Type B pancreatic cell (in vitro differentiated cells): ENCODE measurements around the gene ACMSD. TPM values are rescaled to one million over a fixed set of nuclear protein-coding genes. Genes with fewer than 3 reads are reported as not detected.

ENCODE experiments used
- DNase-seq: peaks from one replicate; pipeline ENCODE4 v3.0.0; 2021; ENCODE audit warnings: mixed read lengths; ENCODE audit not compliant: unreplicated experiment; ENCODE audit errors: extremely low spot score
- H3K27ac Mint-ChIP-seq: 2 replicates; pipeline ENCODE4 v1.8.0; 2021; ENCODE audit warnings: mild to moderate bottlenecking, mixed read lengths
- H3K27me3 Mint-ChIP-seq: 2 replicates; pipeline ENCODE4 v1.8.0; 2021; ENCODE audit warnings: mixed read lengths
- H3K36me3 Mint-ChIP-seq: 2 replicates; pipeline ENCODE4 v1.8.0; 2021; ENCODE audit warnings: mixed read lengths
- H3K4me1 Mint-ChIP-seq: one replicate; pipeline ENCODE4 v1.8.0; 2021; ENCODE audit warnings: mixed read lengths; ENCODE audit not compliant: unreplicated experiment
- H3K4me3 Mint-ChIP-seq: 2 replicates; pipeline ENCODE4 v1.8.0; 2021; ENCODE audit warnings: mild to moderate bottlenecking, mixed read lengths
- H3K9me3 Mint-ChIP-seq: 2 replicates; pipeline ENCODE4 v1.8.0; 2021; ENCODE audit warnings: mixed read lengths
- total RNA-seq: library from RNA; stranded (reverse); gene quantifications from 2 replicates; pipeline ENCODE4 v1.2.1, GENCODE V29; 2021; ENCODE audit warnings: low replicate concordance
- TF ChIP-seq, protein P1 (sequence below): fragments of 200-600 bp; sonication (generic); conservative IDR thresholded peaks from 2 replicates; pipeline ENCODE4 v1.5.0; 2021; ENCODE audit warnings: antibody characterized with exemption, mild to moderate bottlenecking

Gene ACMSD
- total RNA-seq, 1 donor from 2014 or later = not detected

DNA sequence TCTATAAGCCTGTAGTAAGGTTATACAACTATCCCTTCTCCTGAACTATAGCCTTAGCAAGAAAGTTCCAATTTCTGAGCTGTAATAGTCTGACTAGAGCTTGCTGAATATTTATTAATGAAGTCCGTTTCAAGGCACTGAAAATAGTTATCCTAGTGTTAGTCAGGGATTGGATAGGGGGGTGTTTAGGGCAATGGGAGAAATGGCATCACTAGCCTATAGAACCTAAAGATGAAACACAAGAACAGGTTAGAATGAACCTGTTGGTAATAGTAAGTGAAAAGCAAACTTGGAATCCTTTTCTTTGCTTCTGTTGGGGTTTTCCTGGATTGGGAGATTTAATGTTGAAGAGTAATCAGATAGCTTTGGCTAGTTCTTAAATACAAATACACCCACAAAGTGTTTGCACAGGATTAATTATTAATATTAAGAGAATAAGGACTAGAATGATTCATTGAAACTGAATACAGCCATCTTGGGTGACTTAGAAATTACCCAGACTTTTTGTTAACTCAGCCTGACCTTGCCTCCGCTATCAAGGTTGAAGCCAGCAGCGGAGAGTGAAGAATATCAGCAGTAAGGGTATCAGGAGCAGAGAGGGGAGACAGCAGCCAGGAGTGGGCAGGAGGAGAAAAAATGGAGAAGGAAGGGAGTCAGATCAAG is 94.6 kb downstream of the ACMSD start:
- H3K36me3 Mint-ChIP-seq = peaks cover 13% of the 10 kb centered on the region
- H3K4me1 Mint-ChIP-seq = peaks cover 39% of the 10 kb centered on the region
- TF ChIP-seq, protein P1, sequence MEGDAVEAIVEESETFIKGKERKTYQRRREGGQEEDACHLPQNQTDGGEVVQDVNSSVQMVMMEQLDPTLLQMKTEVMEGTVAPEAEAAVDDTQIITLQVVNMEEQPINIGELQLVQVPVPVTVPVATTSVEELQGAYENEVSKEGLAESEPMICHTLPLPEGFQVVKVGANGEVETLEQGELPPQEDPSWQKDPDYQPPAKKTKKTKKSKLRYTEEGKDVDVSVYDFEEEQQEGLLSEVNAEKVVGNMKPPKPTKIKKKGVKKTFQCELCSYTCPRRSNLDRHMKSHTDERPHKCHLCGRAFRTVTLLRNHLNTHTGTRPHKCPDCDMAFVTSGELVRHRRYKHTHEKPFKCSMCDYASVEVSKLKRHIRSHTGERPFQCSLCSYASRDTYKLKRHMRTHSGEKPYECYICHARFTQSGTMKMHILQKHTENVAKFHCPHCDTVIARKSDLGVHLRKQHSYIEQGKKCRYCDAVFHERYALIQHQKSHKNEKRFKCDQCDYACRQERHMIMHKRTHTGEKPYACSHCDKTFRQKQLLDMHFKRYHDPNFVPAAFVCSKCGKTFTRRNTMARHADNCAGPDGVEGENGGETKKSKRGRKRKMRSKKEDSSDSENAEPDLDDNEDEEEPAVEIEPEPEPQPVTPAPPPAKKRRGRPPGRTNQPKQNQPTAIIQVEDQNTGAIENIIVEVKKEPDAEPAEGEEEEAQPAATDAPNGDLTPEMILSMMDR = no peak
- H3K9me3 Mint-ChIP-seq = peaks cover 6% of the 10 kb centered on the region
- H3K27me3 Mint-ChIP-seq = no peaks in the 10 kb centered on the region
- peak overlapping the region; percentile 86 for H3K27ac Mint-ChIP-seq
- H3K4me3 Mint-ChIP-seq = peak overlapping the region; percentile 78
- no peak for DNase-seq

DNA sequence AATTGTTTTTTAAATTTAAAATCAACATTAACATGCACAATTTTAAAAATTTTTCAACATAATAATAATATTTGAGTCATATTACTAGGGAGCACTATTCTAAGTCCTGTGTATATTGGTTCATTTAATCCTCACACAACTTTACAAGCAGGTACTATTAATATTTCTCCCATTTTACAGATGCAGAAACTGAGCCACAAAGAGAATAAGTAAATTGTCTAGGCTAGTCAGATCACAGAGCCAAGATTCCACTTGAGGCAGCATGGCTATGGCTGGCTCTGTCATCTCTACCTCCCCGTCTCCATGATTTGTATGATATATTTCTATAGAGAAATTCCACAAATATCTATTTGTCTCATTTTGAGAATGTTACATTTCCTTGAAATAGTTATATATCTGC is 95.3 kb downstream of the ACMSD start:
- Mint-ChIP-seq H3K27me3 (no peaks in the 10 kb centered on the region), H3K4me1 (peaks cover 39% of the 10 kb centered on the region), H3K9me3 (peaks cover 6% of the 10 kb centered on the region), H3K36me3 (peaks cover 17% of the 10 kb centered on the region), H3K27ac (no peak overlapping the region), H3K4me3 (no peak overlapping the region)
- DNase-seq = no peak
- TF ChIP-seq, protein P1 = no peak

DNA sequence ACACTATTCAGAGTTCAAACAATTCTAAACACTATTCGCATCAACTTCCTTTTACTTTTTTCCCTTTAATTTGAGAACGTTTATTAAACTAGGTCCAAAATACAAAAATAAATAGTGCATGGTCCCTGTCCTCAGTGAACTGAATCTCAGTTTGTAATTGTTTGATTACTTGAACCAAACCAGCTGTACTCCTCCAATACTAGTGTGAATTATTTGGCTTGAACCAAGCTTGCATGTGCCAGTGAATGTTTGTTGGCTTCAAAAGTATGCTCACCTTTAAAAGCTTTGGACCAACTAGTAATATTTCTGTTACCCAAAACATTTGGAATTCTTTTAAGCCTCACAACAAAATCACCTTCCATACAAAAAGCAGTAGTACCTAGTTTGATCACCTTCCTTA is 95.7 kb downstream of the ACMSD start:
- TF ChIP-seq, protein P1 = no peak
- Mint-ChIP-seq H3K4me1 (peaks cover 39% of the 10 kb centered on the region), H3K27ac (no peak overlapping the region), H3K27me3 (no peaks in the 10 kb centered on the region), H3K4me3 (no peak overlapping the region), H3K36me3 (peaks cover 17% of the 10 kb centered on the region), H3K9me3 (peaks cover 6% of the 10 kb centered on the region)
- DNase-seq = no peak

DNA sequence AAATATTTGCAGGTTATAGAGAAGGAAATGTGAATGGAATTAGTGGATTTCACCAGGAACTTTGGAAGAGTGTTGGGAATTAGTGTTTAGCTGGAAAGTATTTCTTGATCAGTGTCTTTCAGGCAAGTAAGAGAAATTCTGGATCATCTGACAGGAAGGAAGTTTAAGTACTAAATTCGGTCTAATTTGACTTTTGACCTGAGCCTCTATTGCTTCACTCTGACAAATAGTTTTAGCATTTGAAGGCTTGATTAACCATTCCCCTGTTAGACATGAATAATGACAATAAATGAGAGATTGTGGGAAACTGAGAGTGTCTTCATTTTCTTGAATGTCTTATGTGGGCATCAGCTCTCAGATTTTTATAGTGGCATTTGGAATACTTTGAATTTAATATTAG is 96.2 kb downstream of the ACMSD start:
- H3K27me3 Mint-ChIP-seq = no peaks in the 10 kb centered on the region
- H3K4me1 Mint-ChIP-seq = peaks cover 39% of the 10 kb centered on the region
- peaks cover 18% of the 10 kb centered on the region for H3K36me3 Mint-ChIP-seq
- DNase-seq = no peak
- no peak overlapping the region for H3K27ac Mint-ChIP-seq
- TF ChIP-seq, protein P1 = no peak
- H3K4me3 Mint-ChIP-seq = no peak overlapping the region
- peaks cover 6% of the 10 kb centered on the region for H3K9me3 Mint-ChIP-seq

DNA sequence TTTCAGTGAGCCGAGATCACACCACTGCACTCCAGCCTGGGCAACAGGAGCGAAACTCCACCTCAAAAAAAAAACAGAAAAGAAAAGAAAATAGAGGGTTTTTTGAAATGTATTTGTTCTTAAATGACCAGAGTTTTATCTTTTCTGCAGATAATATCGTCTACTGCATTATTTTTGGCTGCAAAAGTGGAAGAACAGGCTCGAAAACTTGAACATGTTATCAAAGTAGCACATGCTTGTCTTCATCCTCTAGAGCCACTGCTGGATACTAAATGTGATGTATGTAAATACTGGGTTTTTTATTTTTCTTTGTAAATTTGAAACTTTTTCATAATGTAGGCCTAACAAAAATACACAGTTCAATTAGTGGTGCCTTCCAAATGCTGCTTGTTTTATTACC is 98.3 kb downstream of the ACMSD start:
- TF ChIP-seq, protein P1 = no peak
- peak overlapping the region; percentile 26 for H3K27ac Mint-ChIP-seq
- H3K36me3 Mint-ChIP-seq = peaks cover 23% of the 10 kb centered on the region
- H3K4me3 Mint-ChIP-seq = no peak overlapping the region
- H3K9me3 Mint-ChIP-seq = no peaks in the 10 kb centered on the region
- H3K27me3 Mint-ChIP-seq = no peaks in the 10 kb centered on the region
- H3K4me1 Mint-ChIP-seq = peaks cover 35% of the 10 kb centered on the region
- no peak for DNase-seq
